Activated naive CD4-positive, alpha-beta T cell treated with anti-CD3 and anti-CD28 coated beads, Interleukin-2, amount 50 U/mL, for 16 hours (primary cell): Measurements from ENCODE around the gene MYZAP.
"Not testable (repeated sequence)": the region's sequence is repeated elsewhere in the genome, so short reads cannot be mapped to it uniquely, and the experiment has no call there.

Experiments
- DNase-seq: peaks from one replicate; pipeline ENCODE4 v3.0.0-alpha.2; 2020

MYZAP gene

GRCh38 chr15:57595011-57595866 lies 3.5 kb downstream of the MYZAP start:
- DNase-seq: no peak

GRCh38 chr15:57596301-57596855 lies 4.7 kb downstream of the MYZAP start:
- no peak for DNase-seq

GRCh38 chr15:57596978-57597377 lies 5.3 kb downstream of the MYZAP start:
- no peak for DNase-seq

- no peak for DNase-seq
These were observed 5.7 kb downstream of the MYZAP start for GRCh38 chr15:57597431-57597830.

GRCh38 chr15:57598346-57598745 lies 6.6 kb downstream of the MYZAP start:
- no peak for DNase-seq

GRCh38 chr15:57599296-57599810 lies 7.6 kb downstream of the MYZAP start:
- no peak for DNase-seq

- DNase-seq: no peak
These were observed 8.5 kb downstream of the MYZAP start for GRCh38 chr15:57600197-57600596.

GRCh38 chr15:57604507-57604906 lies 12.8 kb downstream of the MYZAP start:
- DNase-seq: no peak

- no peak for DNase-seq
These were observed 13.8 kb downstream of the MYZAP start for GRCh38 chr15:57605491-57605890.

- no peak for DNase-seq
These were observed 14.3 kb downstream of the MYZAP start for GRCh38 chr15:57606048-57606447.

- no peak for DNase-seq
These were observed 15.1 kb downstream of the MYZAP start for GRCh38 chr15:57606816-57607215.

GRCh38 chr15:57607570-57608000 lies 15.9 kb downstream of the MYZAP start:
- DNase-seq: no peak

- no peak for DNase-seq
These were observed 18.3 kb downstream of the MYZAP start for GRCh38 chr15:57609805-57610529.

- no peak for DNase-seq
These were observed 19.4 kb downstream of the MYZAP start for GRCh38 chr15:57611123-57611522.

GRCh38 chr15:57611938-57612337 lies 20.2 kb downstream of the MYZAP start:
- DNase-seq: no peak

GRCh38 chr15:57614241-57614640 lies 22.5 kb downstream of the MYZAP start:
- DNase-seq: no peak

GRCh38 chr15:57615951-57616496 lies 24.3 kb downstream of the MYZAP start:
- DNase-seq: not testable (repeated sequence)

- no peak for DNase-seq
These were observed 26.6 kb downstream of the MYZAP start for GRCh38 chr15:57618325-57618724.

GRCh38 chr15:57619746-57620145 lies 28.0 kb downstream of the MYZAP start:
- no peak for DNase-seq

- DNase-seq: no peak
These were observed 33.0 kb downstream of the MYZAP start for GRCh38 chr15:57624730-57625129.

GRCh38 chr15:57625703-57626448 lies 34.2 kb downstream of the MYZAP start:
- DNase-seq: no peak

GRCh38 chr15:57626713-57627440 lies 35.2 kb downstream of the MYZAP start:
- DNase-seq: no peak
